ENCODE data around the gene VWDE.
A peak's percentile ranks its signal among the peaks of the same experiment; 100 is the strongest.
"Not testable (repeated sequence)": the region's sequence is repeated elsewhere in the genome, so short reads cannot be mapped to it uniquely, and the experiment has no call there.

VWDE gene

GRCh38 chr7:12403287-12404181 lies at the start of gene VWDE:
Gene VWDE (minus strand): TSS chr7:12403865. CDS start chr7:12403716, 149 bp downstream.
- DNase-seq (ENCODE audit: low read depth in 2 of 2), result peak; percentile 2 to 41

- DNase-seq (ENCODE audit: low read depth in 2 of 2), result not testable (repeated sequence)
These were observed 49.5 kb upstream of the VWDE start for GRCh38 chr7:12453136-12453535.

- no peak for DNase-seq (ENCODE audit: low read depth in 2 of 2)
These were observed 47.0 kb upstream of the VWDE start for GRCh38 chr7:12450615-12451014.

- no peak for DNase-seq (ENCODE audit: low read depth in 2 of 2)
These were observed 41.1 kb upstream of the VWDE start for GRCh38 chr7:12444785-12445184.

- no peak for DNase-seq (ENCODE audit: low read depth in 2 of 2)
These were observed 36.6 kb upstream of the VWDE start for GRCh38 chr7:12440229-12440628.

- no peak for DNase-seq (ENCODE audit: low read depth in 2 of 2)
These were observed 33.4 kb upstream of the VWDE start for GRCh38 chr7:12436896-12437535.

- no peak for DNase-seq (ENCODE audit: low read depth in 2 of 2)
These were observed 32.5 kb upstream of the VWDE start for GRCh38 chr7:12436126-12436525.

- no peak for DNase-seq (ENCODE audit: low read depth in 2 of 2)
These were observed 30.5 kb upstream of the VWDE start for GRCh38 chr7:12434012-12434642.

- DNase-seq (ENCODE audit: low read depth in 2 of 2), result no peak
These were observed 28.4 kb upstream of the VWDE start for GRCh38 chr7:12431886-12432556.

- DNase-seq (ENCODE audit: low read depth in 2 of 2), result no peak
These were observed 21.6 kb upstream of the VWDE start for GRCh38 chr7:12425311-12425710.

GRCh38 chr7:12423997-12424745 lies 20.5 kb upstream of the VWDE start:
- no peak for DNase-seq (ENCODE audit: low read depth in 2 of 2)

- DNase-seq (ENCODE audit: low read depth in 2 of 2), result no peak
These were observed 19.8 kb upstream of the VWDE start for GRCh38 chr7:12423355-12423996.

- DNase-seq (ENCODE audit: low read depth in 2 of 2), result no peak
These were observed 19.1 kb upstream of the VWDE start for GRCh38 chr7:12422554-12423320.

- no peak for DNase-seq (ENCODE audit: low read depth in 2 of 2)
These were observed 14.8 kb upstream of the VWDE start for GRCh38 chr7:12418452-12418851.

- no peak for DNase-seq (ENCODE audit: low read depth in 2 of 2)
These were observed 11.4 kb upstream of the VWDE start for GRCh38 chr7:12415072-12415471.

- DNase-seq (ENCODE audit: low read depth in 2 of 2), result no peak
These were observed 8.7 kb upstream of the VWDE start for GRCh38 chr7:12412407-12412806.

- no peak for DNase-seq (ENCODE audit: low read depth in 2 of 2)
These were observed 6.9 kb upstream of the VWDE start for GRCh38 chr7:12410523-12410922.

- no peak for DNase-seq (ENCODE audit: low read depth in 2 of 2)
These were observed 5.5 kb upstream of the VWDE start for GRCh38 chr7:12409097-12409711.

GRCh38 chr7:12407652-12408051 lies 4.0 kb upstream of the VWDE start:
- DNase-seq (ENCODE audit: low read depth in 2 of 2), result not testable (repeated sequence)

- DNase-seq (ENCODE audit: low read depth in 2 of 2), result no peak
These were observed 1.3 kb downstream of the VWDE start for GRCh38 chr7:12402365-12402725.
